GM21423 (cell line): ENCODE results near the gene APBB2.

Experiments
- ATAC-seq: cut with Tn5 transposase; IDR thresholded peaks from one replicate; pipeline ENCODE4 v1.9.1; 2021; ENCODE audit warnings: mild to moderate bottlenecking, moderate library complexity; ENCODE audit not compliant: unreplicated experiment

The APBB2 gene

DNA sequence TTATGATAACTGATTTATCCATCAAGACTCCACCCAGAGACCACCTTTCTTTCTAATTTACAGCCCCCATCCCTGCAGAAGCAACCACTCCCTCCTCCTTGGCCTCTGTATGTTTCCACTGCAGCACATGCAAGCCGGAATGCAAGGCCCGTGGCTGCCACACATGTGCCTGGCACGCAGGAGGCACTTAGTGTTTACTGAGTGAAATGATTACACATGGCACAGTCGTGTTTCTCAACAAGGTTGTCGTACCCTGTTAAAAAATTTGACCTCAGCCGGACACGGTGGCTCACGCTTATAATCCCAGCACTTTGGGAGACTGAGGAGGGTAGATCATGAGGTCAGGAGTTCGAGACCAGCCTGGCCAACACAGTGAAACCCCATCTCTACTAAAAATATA is 104.3 kb downstream of the APBB2 start:
- no peak for ATAC-seq

DNA sequence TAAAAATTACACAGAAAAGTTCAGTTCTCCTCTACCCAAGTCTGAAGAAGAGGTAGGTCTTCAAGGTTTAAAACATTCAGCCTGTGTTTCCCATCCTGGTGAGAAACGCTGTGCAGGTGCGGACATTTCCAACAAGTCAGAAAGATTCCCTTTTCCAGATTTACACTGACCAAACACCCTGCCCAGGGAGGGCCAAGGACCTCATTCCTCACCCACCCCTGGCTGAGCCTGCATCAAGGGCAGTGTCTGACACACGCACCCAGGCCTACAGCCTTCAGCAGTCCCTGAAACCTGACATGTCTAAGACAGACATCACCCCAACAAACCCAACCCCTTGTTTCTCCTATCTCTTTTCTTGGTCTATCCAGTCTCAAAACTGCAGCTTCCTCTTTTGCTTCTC is 105.9 kb downstream of the APBB2 start:
- ATAC-seq = no peak

- ATAC-seq = no peak
Observed at GRCh38 chr4:41106694-41107419, 107.5 kb downstream of the APBB2 start.

DNA sequence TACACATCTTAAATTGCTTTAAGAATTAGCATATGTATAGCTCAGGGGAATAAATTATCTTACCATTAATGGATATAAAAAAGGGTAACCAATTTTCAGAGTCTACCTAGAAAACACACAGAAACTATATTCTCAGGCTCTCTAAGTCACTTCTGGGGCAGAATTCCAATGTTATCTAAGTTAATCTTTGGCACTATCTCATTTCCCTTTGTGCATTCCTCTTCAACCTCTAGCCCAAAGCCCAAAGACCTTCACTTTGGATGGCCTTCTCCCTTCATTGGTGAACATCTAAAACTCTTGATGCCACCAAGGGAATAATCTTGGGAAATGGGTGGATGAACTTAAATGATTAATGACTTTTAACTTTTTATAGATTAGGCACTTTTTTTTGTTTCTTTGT is 108.3 kb downstream of the APBB2 start:
- ATAC-seq = no peak

DNA sequence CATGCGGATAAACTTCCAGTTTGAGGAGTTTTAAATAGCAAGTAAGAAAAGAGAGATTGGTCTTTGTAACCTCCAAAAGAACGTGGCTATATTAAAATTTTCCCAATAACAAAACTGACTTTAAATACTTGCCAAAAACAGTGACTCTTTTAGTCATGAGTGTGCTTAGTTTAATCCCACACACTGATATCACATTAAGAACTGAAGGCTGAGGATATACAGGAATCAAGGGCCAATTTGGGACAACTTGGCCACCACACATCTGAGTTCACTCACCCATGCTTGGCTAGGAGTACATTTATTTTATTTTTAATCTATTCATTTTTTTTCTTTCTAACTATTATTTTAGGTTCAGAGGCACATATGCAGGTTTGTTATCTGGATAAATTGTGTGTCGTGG is 110.2 kb downstream of the APBB2 start:
- ATAC-seq = no peak

GRCh38 chr4:41103657-41104056 is 110.7 kb downstream of the APBB2 start:
- no peak for ATAC-seq

DNA sequence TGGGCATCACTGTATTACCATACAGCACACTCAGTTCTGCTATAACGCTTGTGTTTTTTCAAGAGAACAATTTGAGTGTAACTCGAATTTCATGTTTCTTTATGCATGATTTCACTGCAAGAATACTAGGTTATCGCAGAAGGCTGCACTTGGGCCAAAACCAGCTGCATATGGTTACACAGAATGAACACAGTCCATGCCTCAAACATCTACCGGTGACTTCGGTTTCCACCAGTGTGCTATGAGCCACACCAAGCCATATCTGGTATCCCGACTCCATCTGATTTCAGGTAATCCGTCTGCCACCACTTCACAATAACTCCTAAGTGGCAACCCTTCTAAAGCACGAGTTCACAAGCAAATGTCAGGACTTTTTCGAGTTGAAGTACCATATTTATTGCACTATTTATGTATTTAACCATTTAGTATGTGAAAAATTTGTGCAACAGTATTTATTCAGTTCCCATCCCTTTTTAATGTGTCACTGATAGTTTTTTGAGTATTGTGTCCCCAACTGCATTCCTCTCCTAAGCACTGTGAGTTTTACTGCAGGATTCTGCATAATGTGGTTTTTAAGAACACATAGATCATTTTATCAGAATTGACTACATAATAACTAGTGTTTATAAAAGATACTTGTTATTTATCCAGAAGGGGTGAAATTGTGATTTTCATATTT is 111.8 kb downstream of the APBB2 start:
- no peak for ATAC-seq

DNA sequence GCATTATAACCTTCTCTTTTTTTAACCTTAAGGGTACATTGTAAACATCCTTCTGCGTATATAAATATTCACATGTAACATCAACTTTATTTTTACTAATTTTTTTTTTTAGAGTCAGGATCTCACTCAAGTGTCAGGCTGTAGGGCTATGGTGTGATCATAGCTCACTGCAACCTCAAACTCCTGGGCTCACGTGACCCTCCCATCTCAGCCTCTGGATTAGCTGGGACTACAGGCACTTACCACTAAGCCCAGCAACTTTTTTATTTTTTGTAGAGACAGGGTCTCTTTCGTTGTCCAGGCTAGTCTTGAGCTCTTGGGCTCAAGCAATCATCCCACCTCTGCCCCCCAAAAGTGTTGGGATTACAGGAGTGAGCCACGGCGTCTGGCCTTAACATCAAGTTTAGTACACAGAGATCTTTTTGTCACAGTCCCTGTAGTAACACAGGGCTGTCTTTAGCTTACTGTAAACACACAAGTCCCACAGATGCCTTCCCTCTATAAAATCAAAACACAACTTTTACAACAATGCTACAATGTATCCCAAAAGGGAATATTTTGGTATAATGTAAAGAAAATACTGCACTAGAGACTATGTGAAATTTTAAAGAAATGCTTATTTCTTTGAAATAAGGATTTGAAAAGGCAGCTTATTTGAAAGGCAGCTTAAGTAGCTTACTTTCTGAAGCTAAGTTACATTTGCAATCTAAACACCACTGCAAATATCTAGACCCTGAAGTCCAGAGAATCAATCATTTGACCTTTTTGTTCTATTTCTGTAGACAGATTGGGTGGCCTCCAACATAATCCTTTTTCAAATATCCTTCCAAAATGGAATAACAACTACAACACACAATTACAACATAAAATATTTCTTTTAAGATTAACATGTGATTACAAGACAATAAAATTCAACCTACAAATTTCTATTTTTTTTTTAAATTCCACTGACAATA is 116.0 kb downstream of the APBB2 start:
- no peak for ATAC-seq

DNA sequence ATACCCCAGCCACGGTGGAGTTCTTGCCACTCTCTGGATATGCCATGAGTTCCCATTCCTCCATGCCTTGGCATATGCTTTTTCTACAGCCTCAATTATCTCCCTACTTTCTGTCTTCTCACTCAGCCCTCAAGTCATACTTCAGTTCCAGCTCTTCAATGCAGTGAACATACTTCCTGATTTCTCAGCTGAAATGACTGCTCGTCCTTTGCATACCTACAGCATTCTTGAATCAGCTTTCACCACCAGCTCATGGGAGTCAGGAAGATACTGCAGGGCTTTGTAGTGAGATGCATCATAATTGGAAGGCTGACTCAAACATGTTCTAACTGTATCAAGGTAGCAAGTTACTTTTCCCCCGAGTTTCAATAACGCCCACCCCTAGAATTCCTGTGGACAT is 118.4 kb downstream of the APBB2 start:
- ATAC-seq = no peak

GRCh38 chr4:41095192-41095872 is 119.0 kb downstream of the APBB2 start:
- no peak for ATAC-seq

- ATAC-seq = no peak
Observed at GRCh38 chr4:41092128-41092527, 122.2 kb downstream of the APBB2 start.

GRCh38 chr4:41081847-41082246 is 132.5 kb downstream of the APBB2 start:
- ATAC-seq = no peak

DNA sequence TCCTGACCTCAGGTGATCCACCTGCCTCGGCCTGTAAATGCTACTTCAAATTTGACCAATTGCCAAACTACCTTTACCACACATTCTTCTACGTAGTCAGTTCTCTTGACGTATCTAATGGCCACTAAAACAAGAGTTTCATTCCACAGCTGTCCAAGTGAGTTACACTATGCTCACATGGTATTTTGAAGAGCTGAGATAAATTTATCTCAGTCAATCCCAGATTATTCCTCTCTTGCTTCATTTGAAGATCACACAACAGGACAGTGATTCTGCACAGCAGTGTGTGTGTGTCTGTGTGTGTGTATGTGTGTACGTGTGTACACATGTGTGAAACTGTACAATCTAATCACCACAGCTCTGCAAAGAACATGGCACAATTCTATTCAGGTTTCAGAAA is 133.4 kb downstream of the APBB2 start:
- no peak for ATAC-seq

GRCh38 chr4:41079881-41080560 is 134.3 kb downstream of the APBB2 start:
- no peak for ATAC-seq

DNA sequence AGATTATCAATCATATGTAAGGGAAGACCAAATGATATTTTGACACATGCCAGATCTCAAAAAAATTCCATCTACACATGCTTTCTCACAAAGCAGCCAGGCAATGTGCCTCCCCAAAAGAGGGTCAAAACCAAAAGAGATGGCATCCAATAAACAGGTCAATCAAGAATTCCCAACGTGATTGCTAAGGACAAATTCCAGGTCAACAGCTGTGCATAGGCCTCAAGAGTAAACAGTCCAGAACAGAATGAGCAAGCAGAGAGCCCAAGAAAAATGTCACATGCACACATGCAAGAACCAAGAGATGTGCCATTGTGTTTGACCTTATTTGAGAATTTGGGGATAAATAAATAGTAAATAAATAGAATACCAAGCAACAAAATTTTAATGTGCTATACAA is 136.7 kb downstream of the APBB2 start:
- ATAC-seq = no peak

DNA sequence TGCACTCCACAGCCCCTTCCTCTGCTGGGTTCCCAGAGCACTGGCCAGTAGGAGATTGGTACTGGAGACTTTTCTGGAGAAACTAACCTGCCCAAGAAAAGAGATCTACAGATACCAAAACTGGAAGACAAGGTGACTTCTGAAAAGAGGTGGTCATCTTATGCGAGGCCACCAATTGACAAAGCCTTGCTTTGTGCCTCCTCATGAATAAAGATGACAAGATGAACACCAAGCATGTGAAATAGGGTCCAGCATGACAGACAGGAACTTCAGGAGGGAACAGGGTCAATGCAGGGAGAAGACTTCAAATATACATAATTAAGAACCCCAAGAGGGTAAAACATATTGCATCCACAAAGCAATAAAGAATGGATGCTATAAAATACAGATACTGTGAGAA is 137.9 kb downstream of the APBB2 start:
- no peak for ATAC-seq

DNA sequence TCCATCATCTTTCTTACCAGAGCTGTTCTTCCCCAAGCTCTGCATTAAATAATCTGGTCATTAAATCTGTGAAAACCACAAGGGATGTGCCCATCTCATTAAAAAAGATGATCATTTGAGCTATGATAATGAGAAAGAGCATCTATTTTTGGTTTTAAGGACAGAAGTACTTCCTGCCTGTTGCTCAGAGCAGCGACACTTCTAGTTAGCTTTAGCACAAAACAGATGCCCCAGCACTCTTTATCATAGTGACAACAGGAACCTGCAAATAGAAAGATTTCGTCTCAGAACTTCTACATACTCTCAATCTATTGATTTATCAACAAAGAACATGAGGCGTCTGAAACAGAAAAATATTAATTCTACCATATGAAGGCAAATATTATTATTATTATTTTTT is 140.1 kb downstream of the APBB2 start:
- ATAC-seq = no peak

DNA sequence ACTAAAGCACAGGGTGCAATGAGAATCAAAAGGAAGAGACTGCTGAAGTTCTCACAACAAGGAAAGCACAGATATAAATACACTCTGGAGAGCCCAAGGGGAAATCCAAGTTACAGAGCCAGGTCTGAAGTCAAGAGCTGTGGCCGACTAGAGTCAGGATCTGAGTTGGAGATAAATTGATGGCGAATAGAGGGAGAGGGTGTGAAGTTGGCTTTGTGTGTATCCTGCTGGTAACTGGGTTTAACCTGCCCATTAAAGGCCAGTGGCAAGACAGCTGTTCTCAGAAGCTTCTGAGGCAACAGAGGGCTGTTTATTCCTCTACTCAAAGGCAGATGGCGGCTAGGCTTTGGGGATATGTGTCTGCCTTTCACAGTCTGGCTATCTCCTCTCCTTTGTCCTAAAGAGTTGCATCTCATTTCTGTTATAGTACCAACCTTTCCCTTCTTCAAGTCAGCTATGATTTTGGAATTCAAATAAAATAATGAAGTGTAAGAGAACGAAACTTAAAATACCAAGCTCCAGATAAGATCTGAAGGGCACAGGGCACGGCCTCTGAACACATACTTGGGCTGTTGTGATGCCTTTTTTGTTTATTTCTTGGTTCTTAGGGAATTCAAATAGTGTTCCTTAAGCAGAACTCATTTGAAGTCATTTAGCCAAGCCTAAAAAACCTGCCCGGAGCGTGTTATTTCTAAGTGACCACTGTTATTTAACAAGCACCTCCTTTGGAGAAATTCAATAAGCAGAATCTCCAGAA is 142.1 kb downstream of the APBB2 start:
- no peak for ATAC-seq

GRCh38 chr4:41070516-41071281 is 143.6 kb downstream of the APBB2 start:
- no peak for ATAC-seq
